LHCN-M2 (cell line): ENCODE results near the gene ZNF266. TPM values are rescaled to one million over a fixed set of nuclear protein-coding genes. Genes with fewer than 3 reads are reported as not detected.

Source experiments
- total RNA-seq: library from RNA; depleted of rRNA; stranded (reverse); fragments of >200 nt; gene quantifications from 2 replicates; pipeline ENCODE4 v1.2.3, GENCODE V29; 2014; rRNA removed

The ZNF266 gene
- total RNA-seq, 1 experiment from 2014 or later, result 12.9 TPM

Other genes starting within 250 kb of the ZNF266 start
- not detected in 2 replicates for gene OR7D4, start 216.0 kb downstream of the ZNF266 start, total RNA-seq
- not detected in 2 replicates for gene OR7E24, start 184.6 kb downstream of the ZNF266 start, total RNA-seq
- gene ZNF699, start 125.7 kb downstream of the ZNF266 start, total RNA-seq, result 13.9 and 34.0 TPM in 2 replicates
- 6.2 and 8.0 TPM in 2 replicates for gene ZNF559, start 111.4 kb downstream of the ZNF266 start, total RNA-seq
- gene ZNF177, start 72.6 kb downstream of the ZNF266 start, total RNA-seq, result 1.3 and 2.2 TPM in 2 replicates
- not detected in 2 replicates for gene ZNF560, start 63.0 kb upstream of the ZNF266 start, total RNA-seq
- 10.3 and 13.9 TPM in 2 replicates for gene ZNF426, start 103.1 kb upstream of the ZNF266 start, total RNA-seq
- 30.4 and 34.3 TPM in 2 replicates for gene ZNF121, start 148.9 kb upstream of the ZNF266 start, total RNA-seq
- 31.6 and 37.3 TPM in 2 replicates for gene ZNF561, start 185.7 kb upstream of the ZNF266 start, total RNA-seq
- 22.7 and 26.2 TPM in 2 replicates for gene ZNF562, start 239.5 kb upstream of the ZNF266 start, total RNA-seq